GM13976 (cell line): ENCODE results near the gene TSPAN3.

Experiments used
- DNase-seq: peaks from one replicate; pipeline ENCODE4 v3.0.0; 2012; ENCODE audit warnings: low spot score
- in situ Hi-C: fragments of 300-500 bp; cut with MboI; formaldehyde crosslinking; loops from one replicate; pipeline ENCODE4 v1.12.0; 2022; ENCODE audit warnings: low sequenced_read_pairs, mixed read lengths, inconsistent platforms; ENCODE audit not compliant: unreplicated experiment
- TF ChIP-seq, protein P1 (sequence below): IDR thresholded peaks from 2 replicates; pipeline ENCODE4 v1.5.1; 2012; ENCODE audit warnings: borderline replicate concordance, mild to moderate bottlenecking; ENCODE audit not compliant: insufficient read depth; ENCODE audit errors: extremely low read depth, missing control alignments, control extremely low read depth

The TSPAN3 gene

DNA sequence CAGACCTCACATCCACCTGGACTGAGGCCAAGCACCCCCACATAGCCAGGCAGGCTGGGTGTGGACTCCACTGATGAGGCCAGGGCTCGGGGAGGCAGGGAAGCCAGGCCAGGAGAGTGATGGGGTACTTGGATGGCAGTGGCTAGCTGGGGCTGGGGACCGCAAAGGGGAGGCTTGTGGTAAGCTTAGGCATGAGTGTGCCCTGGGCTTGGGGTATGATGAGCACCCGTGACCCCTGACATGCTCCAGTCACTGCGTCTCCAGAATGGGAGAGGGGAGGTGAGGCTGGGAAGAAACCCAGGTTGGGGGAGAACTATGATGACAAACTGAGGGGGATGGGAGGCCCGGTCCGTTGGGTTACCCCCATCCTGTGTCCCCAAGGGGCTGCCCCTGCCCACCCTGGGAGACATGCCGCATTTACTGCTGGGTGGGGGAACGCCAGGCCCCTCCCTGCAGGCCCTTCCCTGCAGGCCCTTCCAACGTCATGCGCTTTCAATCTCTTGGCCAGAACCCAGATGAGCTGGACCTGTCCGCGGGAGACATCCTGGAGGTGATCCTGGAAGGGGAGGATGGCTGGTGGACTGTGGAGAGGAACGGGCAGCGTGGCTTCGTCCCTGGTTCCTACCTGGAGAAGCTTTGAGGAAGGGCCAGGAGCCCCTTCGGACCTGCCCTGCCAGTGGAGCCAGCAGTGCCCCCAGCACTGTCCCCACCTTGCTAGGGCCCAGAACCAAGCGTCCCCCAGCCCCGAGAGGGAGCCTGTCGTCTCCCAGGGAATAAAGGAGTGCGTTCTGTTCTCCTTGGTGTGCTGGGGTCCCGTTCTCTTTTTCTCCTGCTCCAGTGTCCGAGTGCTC lies 34.1 kb downstream of the TSPAN3 start:
- TF ChIP-seq, protein P1, sequence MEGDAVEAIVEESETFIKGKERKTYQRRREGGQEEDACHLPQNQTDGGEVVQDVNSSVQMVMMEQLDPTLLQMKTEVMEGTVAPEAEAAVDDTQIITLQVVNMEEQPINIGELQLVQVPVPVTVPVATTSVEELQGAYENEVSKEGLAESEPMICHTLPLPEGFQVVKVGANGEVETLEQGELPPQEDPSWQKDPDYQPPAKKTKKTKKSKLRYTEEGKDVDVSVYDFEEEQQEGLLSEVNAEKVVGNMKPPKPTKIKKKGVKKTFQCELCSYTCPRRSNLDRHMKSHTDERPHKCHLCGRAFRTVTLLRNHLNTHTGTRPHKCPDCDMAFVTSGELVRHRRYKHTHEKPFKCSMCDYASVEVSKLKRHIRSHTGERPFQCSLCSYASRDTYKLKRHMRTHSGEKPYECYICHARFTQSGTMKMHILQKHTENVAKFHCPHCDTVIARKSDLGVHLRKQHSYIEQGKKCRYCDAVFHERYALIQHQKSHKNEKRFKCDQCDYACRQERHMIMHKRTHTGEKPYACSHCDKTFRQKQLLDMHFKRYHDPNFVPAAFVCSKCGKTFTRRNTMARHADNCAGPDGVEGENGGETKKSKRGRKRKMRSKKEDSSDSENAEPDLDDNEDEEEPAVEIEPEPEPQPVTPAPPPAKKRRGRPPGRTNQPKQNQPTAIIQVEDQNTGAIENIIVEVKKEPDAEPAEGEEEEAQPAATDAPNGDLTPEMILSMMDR: no peak
- DNase-seq: peak; percentile 17
- in situ Hi-C loops: no loop called here

DNA sequence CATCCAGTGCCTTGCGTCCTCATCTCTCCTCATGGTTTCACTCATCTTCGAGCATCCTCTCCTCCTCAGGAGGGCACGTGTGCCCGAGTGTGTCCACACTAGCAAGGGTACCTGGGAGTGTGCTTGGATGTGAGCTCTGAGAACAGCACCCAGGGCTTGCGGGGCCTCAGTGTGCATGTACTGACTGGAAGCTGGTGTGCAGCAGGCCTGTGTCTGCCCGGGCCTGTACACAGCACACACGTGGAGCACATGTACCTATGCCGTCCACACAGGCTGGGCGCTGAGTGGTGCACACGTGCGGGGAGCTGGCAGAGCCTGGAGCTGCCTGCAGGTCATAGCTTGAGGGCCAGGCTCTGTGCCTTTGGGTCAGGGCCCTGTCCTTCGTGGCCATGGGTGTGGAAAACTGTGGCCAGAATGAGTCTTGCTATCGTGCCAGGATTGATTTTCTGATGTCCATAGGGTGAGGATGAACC lies 34.9 kb downstream of the TSPAN3 start:
- in situ Hi-C loops: no loop called here
- TF ChIP-seq, protein P1: no peak
- peak; percentile 22 for DNase-seq

DNA sequence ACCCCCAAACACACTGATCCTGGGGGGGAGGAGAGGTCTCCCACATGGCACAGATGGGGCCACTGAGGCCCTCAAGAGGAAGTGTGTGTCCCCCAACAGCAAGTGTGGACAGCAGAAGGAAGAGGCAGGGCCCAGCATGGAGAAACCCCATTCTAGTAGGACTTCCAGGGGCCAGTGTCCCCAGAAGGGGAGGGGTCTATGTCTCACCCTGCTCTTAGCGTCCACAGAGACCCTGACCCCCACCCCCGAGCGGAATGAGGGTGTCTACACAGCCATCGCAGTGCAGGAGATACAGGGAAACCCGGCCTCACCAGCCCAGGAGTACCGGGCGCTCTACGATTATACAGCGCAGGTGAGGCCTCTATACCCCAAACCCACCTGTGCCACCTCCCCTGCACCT lies 35.3 kb downstream of the TSPAN3 start:
- DNase-seq: no peak
- in situ Hi-C loops: no loop called here
- TF ChIP-seq, protein P1: no peak

DNA sequence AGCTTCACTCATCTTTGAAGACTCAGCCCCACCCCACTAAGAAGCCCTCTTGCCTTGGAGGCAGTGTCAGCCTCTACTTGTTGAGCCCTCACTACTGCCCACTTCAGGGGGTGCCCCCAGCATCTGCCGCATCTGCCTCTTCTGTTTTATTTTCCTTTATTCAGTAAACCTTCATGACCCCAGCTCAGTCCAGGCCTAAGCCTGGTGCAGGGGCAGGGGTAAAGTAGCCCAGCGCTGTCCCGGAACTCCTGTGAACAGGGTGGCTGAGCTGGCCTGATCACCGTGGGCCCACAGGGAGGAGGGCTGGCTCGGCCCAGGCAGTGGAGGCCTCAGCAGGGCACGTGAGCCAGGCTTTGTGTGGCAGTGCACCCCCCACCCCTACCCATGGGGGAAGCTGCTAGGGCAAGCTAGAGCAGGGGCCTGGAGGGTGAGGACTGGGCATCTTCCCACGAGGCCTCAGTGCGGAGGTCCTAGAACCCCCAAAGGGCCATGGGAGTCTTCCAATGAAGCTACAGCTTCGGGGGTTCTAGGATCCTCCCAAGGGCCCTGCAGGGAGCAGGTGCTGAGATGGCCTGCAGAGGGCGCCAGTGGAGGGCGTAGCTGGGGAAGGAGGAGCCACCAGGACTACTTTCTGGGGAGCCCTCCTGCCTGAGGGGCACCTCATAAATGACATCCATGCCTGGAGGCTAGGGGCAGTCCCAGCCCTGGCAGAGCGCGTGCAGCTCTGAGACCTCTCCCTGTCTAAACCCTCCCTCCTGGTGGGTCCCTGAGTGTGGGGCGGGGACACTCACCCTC lies 36.0 kb downstream of the TSPAN3 start:
- peak; percentile 74 for DNase-seq
- in situ Hi-C loops: no loop called here
- TF ChIP-seq, protein P1: peak; percentile 52

DNA sequence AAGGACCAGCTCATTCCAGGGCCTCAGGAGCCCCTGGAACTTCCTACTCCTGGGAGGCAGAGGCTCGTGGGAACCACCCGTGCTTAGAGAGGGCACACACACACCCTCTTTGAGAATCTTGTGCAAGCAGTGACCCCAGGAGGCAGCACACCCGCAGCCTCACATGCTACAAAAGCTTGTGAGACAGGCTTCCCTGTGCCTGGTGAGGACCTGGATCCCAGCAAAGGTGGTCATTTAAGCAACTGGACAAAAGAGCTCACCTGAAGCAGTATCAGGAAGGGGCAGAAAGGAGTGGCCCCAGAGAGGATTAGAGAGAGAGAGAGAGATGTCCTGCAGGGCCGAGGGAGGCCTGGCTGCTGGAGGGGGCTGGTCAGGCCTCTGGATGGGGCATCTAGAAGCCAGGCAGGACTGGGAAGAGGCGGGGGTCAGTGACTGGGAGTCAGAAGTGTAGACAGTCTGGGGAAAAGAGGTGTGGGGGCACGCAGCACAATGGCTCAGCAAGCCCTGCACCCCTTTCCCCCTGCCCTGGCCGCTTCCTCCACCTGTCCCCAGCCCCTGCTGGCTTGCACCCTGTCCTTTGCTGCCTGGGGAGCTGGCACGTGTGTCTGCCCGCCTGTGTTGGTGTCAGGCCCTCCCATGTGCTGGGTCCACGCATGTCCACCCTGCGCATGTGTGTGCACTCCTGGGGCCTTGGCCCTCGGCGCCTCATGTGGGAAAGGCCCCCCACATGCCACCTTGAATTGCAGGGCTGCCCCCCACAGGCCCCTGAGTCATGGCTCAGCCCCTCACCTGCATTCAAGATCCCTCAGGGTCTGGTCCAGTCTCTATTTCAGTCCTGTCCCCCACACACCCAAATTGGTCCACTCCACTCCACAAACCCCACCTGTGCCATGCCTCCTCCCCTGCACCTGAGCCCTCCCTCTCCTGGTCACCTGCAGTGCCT lies 36.9 kb downstream of the TSPAN3 start:
- TF ChIP-seq, protein P1: no peak
- in situ Hi-C loops: no loop called here
- DNase-seq: peak; percentile 24

DNA sequence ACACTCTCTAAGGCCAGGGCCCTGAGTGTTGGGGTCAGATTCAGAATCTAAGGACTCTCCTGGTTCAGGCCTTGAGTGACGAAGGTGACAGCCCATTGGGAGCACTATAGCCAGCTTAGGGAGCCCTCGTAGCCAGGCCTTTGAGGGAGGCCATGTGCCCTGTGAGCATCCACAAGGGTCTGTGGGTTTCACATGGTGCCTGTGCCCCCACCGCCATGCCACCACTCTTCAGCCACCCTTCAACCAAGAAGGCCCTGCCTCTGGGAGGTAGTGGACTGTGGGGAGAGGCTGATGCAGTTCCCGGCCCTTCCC lies 37.5 kb downstream of the TSPAN3 start:
- in situ Hi-C loops: no loop called here
- DNase-seq: no peak
- TF ChIP-seq, protein P1: no peak
